Measurements from ENCODE around the gene GADD45G.

The GADD45G gene, protein sequence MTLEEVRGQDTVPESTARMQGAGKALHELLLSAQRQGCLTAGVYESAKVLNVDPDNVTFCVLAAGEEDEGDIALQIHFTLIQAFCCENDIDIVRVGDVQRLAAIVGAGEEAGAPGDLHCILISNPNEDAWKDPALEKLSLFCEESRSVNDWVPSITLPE

DNA sequence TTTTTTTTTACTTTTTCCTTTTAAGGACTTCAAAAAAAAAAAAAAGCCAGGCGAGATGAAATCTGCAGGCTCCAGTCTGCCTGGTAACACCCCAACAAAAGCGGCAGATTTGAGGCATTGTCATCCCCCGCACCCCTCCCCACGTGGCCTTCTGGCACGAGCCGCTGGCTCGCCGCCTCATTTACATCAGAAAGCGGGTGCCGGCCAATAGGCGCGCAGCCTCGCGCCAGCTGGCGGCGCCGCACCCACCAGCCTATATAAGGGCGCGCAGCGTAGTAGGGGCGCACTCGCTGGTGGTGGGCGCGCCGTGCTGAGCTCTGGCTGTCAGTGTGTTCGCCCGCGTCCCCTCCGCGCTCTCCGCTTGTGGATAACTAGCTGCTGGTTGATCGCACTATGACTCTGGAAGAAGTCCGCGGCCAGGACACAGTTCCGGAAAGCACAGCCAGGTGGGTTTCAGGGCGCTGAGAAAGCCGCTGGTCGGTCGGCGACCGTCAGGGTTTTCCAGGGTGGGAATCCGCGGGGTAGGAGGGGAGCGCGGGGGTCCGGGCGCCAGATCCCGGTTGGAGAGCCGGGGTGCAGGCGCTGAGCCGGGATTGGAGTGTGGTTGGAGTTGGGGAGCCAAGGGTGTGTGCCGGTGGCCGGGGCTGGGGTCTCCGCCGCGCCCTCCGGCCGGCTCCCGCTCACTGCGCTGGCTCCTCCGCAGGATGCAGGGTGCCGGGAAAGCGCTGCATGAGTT lies at the start of gene GADD45G:
Gene GADD45G (plus strand): TSS at position 284 of the 736 bp plus-strand sequence. CDS start 110 bp downstream, at position 394.
- peak; percentile 88 for DNase-seq

- no peak for DNase-seq
Measured at GRCh38 chr9:89555036-89555415, 49.8 kb upstream of the GADD45G start.

DNA sequence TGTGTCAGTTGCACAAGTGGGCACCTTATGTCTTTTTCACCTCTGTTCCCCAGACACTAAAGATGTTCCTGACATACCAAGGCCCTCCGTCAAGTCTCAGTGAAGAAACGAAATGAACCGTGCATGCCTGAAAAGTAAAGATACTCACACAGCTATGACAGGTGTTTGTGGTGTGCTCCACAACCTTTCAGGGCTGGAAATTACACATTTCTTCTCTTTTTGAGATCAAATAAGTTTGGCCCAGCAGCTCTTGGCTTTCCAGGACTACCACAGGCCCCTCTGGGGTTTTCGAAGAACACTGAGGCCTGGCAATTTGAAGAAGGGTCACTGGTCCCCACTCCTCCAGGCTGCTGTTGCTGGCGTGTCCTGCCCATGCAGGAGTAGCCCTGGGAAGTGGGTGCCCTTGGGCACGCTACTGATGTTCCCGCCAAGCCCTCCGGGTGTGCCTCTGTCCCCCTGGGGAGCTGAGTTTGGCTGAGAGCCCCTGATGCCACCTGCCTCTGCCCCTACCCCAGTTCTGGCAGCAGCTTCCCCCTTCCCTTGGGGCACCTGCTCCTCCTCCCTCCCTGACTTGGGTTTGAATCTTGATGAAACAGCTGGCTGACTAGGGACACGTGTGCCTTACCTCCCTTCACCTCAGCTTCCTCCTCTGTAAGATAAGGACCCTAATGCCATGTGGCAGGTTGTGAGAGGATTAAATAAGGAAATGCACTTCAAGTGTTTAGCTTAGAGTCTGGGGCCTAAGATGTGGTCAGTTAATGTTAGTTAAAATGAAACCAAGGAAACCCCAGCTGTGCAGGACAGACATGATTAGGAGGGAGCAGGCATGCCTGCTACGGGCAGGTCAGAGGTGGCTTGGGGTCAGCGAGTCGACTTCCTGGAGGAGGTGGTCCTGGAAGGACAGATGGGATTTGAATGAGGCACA lies 49.1 kb upstream of the GADD45G start:
- DNase-seq: no peak

DNA sequence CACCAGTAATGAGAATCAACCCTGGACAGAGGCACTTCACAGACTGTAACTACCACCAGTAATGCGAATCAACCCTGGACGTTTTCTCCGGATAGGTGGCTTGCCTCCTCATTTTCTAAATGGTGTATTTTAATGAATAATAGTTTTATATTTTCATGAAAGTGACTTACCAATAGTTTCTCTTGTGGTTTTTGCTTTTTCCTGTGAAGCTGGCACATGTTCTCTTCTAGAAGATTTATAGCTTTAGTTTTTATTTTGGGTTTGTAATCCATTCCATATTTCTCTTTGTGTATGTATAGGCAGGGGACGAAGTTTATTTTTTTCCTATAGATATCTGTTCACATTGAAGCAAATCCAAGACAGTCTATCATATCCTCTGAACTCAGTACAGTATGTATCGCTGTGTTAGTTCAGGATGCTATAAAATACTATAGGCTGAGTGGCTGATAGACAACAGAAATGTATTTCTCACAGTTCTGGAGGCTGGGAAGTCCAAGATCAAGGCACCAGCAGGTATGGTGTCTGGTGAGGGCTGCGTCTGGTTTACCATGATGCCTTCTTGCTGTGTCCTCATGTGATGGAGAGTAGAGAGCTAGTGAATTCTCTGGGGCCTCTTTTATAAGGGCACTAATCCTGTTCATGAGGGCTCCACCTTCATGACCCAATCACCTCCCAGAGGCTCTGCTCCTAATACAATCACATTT lies 46.5 kb upstream of the GADD45G start:
- no peak for DNase-seq

DNA sequence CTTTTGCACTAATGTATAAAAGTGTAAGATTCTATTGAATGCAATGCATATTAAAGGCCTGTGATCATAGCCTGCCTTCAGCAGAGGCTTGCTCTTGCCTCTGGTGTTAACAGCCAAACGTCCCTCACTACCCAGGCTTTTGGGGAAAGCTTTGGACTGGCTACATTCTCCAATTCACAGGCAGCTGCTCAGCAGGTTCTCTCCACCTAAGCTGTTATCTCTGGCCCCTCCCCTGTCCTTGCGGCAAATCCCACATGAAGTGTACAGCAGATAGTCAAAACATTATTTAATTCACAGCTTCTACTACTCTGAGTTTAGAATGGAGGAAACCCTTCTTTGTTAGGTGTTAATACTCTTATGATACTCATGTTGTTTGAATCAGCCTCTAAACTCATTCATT lies 45.9 kb upstream of the GADD45G start:
- no peak for DNase-seq

DNA sequence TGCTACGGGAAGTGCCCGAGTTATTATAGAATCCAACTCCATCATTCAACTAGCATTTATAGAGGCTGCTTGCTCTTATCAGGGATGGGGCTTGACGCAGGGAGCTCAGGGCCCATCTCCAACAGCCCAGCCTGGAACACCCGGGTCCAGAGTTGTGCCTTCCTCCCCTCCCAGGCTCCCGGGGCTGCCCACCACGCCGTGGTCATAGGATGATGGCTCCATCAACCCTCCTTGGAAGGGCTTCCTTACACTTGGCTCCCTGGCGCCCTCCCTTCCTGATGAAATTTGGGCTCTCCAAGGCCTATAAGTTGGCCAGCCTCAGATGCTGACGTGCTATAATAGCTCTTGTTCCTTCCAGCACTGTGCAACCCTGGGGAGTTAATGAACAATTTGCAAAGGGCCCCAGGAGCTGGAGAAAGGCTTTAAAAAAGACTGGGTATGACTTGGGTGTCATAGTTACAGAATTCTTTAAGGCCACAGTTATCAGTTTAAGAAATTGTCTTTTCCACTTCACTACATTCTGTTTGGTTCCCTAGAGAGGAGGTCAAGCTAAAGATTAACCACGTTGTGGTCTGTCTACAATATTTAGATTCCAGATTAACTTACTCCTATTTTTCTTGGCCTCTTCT lies 42.5 kb upstream of the GADD45G start:
- no peak for DNase-seq

DNA sequence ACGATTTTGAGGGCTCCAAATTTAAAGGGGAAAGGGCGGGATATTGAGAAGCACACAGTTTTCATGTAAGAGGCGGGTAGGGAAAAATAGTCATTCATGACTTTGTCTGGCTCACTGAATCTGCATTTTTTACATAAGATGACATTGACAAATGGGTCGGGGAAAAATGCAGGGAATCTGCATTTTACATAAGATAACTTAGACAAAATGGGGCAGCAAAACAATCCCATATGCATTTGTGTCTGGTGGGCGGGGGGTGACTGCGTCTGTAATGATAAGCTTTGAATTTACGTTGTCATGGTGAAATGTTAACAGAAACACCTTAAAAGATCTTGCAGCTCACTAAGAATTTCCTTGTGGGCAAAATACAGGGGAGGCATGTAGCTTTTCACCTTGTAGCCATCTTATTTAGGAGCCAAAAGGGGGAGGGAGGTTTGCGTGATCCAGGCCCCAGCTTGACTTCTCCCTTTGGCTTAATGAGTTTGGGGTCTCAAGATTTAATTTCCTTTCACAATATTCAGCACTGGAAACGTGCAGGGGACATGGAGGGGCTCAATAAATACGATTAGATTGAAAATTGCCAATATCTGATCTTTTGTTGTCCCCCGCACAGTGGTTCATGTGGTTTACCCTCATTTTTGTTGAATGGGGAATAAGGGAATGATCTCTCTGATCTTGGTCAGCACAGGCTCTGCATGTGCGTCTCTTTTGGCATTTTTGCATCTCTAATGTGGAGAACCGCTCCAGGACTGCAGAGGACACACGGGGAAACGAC lies 41.1 kb upstream of the GADD45G start:
- DNase-seq: no peak

GRCh38 chr9:89564346-89564878 lies 40.4 kb upstream of the GADD45G start:
- no peak for DNase-seq

DNA sequence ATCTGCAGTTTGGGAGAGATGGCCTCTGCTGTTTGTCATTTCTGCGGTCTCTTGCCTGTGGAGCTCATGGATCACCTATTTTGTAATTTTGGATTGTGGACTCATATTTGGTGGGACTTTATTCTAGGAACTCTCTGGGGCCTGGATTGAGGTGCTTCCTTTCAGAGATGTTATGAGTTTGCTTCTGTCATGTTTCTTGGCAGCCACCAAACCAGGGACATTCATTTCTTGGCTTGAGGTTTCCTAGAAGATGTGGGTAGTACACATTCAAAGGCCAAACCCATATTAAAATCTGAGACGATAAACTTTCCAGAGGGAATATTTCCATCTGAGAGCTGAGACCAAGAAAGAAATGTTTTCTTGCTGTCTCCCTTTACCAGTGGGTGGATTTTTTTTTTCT lies 37.2 kb upstream of the GADD45G start:
- no peak for DNase-seq

- no peak for DNase-seq
Measured at GRCh38 chr9:89574309-89574708, 30.5 kb upstream of the GADD45G start.

- no peak for DNase-seq
Measured at GRCh38 chr9:89576404-89576839, 28.4 kb upstream of the GADD45G start.

DNA sequence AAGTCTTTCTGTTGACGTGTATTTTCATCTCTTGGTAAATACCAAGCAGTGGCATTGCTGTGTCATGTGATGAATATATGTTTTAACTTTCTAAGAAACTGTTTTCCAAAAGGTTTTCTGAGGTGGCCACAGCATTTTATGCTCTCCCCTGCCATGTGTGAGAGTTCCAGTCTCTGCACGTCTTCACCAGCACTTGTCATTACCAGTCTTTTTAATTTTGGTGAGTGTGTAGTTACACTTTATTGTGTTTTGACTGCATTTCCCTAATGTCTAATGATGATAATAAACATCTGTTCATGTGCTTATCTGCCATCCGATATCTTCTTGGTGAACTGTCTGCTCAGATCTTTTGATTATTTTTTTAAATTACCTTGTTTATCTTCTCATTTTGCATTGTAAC lies 27.4 kb upstream of the GADD45G start:
- no peak for DNase-seq

DNA sequence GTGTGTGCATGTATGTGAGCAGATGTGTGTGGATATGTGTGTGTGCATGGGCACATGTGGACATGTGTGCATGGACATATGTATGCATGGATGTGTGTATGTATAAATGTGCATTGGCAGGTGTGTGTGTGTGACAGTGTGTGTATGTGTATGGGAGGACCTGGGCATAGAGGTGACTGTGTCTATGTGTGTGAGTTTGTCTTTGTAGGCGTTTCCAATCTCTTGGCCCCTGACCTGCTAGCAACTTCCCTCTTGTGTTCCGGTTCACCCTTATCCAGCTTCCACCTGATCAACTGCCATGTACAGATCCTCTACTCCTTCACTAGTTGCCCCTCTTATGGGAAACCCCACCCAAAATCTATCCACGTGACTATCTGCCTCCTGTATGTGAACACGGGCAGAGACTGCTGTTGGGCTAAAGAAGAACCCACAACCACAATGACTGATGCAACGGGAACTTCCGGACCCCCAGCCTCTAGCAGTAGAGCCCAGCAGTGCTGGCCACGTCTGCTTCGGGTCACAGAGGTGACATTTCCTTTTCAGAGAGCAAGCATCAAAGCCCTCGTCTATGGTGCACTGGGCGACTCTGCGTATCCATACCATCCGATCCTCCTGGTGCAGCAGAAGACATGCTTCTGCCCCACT lies 24.9 kb upstream of the GADD45G start:
- no peak for DNase-seq

GRCh38 chr9:89586311-89586710 lies 18.5 kb upstream of the GADD45G start:
- no peak for DNase-seq

DNA sequence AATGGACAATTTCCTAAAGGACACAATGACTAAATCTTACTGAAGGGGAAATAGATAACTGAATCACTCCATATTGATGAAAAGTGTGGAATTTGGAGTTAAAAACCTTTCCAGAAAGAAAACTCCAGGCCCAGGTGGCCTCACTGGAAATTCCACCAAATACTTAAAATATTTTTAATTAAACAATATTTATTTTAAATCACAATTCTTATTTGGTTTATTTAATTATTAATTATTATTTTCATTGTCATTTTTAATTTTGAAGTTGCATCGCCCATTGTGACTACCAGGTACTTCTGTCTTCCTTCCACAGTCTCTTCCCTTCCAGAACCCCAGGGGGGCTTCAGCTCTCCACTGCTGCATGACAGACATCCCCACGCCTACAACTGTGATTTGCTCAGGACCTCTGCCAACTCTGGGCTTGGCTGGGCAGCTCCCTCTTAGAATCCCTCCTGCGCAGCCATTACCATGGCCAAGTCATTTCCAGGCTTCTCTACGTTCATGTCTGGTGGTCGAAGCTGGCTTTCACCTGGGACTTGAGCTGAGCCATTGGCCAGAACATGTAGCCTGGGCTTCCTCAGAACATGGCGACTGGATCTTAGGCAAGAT lies 16.4 kb upstream of the GADD45G start:
- DNase-seq: no peak

GRCh38 chr9:89590415-89590814 lies 14.4 kb upstream of the GADD45G start:
- DNase-seq: no peak

DNA sequence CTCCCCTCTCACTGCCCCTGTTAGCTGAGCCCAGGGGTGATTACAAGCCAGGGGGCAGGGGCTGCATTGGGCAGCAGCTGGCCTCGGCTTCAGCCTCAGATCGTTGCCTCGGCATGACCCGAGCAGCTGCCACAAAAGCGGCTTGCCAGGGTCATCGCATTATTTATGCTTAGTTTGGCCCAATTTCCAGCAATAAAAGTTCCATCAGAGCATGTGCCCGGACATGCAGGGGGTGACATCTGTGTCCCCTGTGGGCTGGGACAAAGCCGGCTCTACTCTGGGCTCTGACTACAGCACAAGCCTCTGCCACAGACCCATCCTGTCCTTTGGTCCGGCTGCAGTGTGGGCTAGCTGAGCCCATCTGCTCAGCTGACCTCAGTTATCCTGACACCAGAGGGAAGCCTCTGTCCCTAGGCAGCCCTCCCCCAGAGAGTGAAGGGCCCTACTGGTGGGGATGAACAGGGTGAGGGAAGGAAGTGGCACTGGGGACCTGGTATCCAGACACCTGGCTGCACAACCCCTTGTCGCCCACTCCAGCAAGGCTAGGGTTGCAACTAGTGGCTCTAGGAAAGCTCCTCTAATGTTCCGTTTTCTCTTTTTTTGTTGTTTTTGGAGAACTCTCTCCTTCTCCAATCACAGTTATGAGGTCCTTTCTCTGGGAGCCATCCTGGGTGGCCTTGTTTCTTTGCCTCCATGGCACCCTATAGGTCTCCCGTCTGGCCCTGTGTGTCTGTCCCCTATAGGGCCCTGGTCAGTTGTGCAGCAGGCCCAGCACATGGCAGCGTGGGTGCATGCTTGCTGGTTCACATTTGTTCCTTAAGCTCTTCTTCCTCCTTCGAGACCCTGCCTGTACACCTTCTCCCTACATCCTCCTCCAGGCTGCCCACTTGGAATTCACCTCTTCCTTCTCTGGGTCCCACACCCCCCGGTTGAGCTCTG lies 13.3 kb upstream of the GADD45G start:
- DNase-seq: no peak

GRCh38 chr9:89592213-89592815 lies 12.5 kb upstream of the GADD45G start:
- DNase-seq: no peak

Data from activated CD8-positive, alpha-beta memory T cell treated with anti-CD3 and anti-CD28 coated beads, Interleukin-2, amount 50 U/mL, for 48 hours (primary cell).